ENCODE data around the gene TMEM91. TPM values are rescaled to one million over a fixed set of nuclear protein-coding genes. Genes with fewer than 3 reads are reported as not detected.
A peak's percentile ranks its signal among the peaks of the same experiment; 100 is the strongest.

The TMEM91 gene
- total and polyA plus RNA-seq, 2 experiments from 2014 or later = 27.5 to 51.8 TPM

GRCh38 chr19:41335467-41335866 is 40.9 kb upstream of the TMEM91 start:
- Histone ChIP-seq H3K9me3 (ENCODE audit: low read depth) (no peaks in the 10 kb centered on the region), H3K9me2 (replicated peaks; ENCODE audit: insufficient read depth) (no peaks in the 10 kb centered on the region), H3K36me3 (replicated peaks; ENCODE audit: insufficient read depth, low read depth) (no peaks in the 10 kb centered on the region), H4K20me1 (ENCODE audit: insufficient read depth, poor library complexity, severe bottlenecking) (no peaks in the 10 kb centered on the region), H3K4me1 (ENCODE audit: insufficient read depth) (no peaks in the 10 kb centered on the region), H3K79me2 (no peaks in the 10 kb centered on the region), H3K27ac (no peak overlapping the region), H3K27me3 (no peaks in the 10 kb centered on the region), H3K4me2 (no peak overlapping the region), H2AFZ (no peak overlapping the region), H3K4me3 (no peak overlapping the region)
- DNase-seq (ENCODE audit: low spot score) = no peak
- no peak for TF ChIP-seq EZH2phosphoT487 (IDR thresholded peaks at IDR 0.05; ENCODE audit: low read depth, severe bottlenecking, unreplicated experiment)
- no peak for TF ChIP-seq EZH2 (IDR thresholded peaks at IDR 0.05; ENCODE audit: borderline replicate concordance)
- TF ChIP-seq, protein P1, sequence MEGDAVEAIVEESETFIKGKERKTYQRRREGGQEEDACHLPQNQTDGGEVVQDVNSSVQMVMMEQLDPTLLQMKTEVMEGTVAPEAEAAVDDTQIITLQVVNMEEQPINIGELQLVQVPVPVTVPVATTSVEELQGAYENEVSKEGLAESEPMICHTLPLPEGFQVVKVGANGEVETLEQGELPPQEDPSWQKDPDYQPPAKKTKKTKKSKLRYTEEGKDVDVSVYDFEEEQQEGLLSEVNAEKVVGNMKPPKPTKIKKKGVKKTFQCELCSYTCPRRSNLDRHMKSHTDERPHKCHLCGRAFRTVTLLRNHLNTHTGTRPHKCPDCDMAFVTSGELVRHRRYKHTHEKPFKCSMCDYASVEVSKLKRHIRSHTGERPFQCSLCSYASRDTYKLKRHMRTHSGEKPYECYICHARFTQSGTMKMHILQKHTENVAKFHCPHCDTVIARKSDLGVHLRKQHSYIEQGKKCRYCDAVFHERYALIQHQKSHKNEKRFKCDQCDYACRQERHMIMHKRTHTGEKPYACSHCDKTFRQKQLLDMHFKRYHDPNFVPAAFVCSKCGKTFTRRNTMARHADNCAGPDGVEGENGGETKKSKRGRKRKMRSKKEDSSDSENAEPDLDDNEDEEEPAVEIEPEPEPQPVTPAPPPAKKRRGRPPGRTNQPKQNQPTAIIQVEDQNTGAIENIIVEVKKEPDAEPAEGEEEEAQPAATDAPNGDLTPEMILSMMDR (IDR thresholded peaks at IDR 0.05; ENCODE audit: poor library complexity) = no peak
- WGBS (ENCODE audit: low lambda C conversion rate, missing lambda C conversion rate) = 92% methylated on average over 10 of the region's 10 CpGs

- DNase-seq (ENCODE audit: low spot score) = no peak
- H3K4me2 ChIP-seq = no peak overlapping the region
- H3K4me3 ChIP-seq = no peak overlapping the region
- no peaks in the 10 kb centered on the region for H3K9me2 ChIP-seq (replicated peaks; ENCODE audit: insufficient read depth)
- no peak overlapping the region for H2AFZ ChIP-seq
- H3K4me1 ChIP-seq (ENCODE audit: insufficient read depth) = no peaks in the 10 kb centered on the region
- H3K79me2 ChIP-seq = no peaks in the 10 kb centered on the region
- no peak overlapping the region for H3K27ac ChIP-seq
- no peaks in the 10 kb centered on the region for H4K20me1 ChIP-seq (ENCODE audit: insufficient read depth, poor library complexity, severe bottlenecking)
- H3K36me3 ChIP-seq (replicated peaks; ENCODE audit: insufficient read depth, low read depth) = no peaks in the 10 kb centered on the region
- TF ChIP-seq EZH2 (IDR thresholded peaks at IDR 0.05; ENCODE audit: borderline replicate concordance) (no peak), EZH2phosphoT487 (IDR thresholded peaks at IDR 0.05; ENCODE audit: low read depth, severe bottlenecking, unreplicated experiment) (no peak)
- TF ChIP-seq, protein P1 (IDR thresholded peaks at IDR 0.05; ENCODE audit: poor library complexity) = no peak
- no peaks in the 10 kb centered on the region for H3K27me3 ChIP-seq
- WGBS (ENCODE audit: low lambda C conversion rate, missing lambda C conversion rate) = 96% methylated on average over 5 of the region's 5 CpGs
- no peaks in the 10 kb centered on the region for H3K9me3 ChIP-seq (ENCODE audit: low read depth)
Observed at GRCh38 chr19:41339936-41340335, 36.4 kb upstream of the TMEM91 start.

DNA sequence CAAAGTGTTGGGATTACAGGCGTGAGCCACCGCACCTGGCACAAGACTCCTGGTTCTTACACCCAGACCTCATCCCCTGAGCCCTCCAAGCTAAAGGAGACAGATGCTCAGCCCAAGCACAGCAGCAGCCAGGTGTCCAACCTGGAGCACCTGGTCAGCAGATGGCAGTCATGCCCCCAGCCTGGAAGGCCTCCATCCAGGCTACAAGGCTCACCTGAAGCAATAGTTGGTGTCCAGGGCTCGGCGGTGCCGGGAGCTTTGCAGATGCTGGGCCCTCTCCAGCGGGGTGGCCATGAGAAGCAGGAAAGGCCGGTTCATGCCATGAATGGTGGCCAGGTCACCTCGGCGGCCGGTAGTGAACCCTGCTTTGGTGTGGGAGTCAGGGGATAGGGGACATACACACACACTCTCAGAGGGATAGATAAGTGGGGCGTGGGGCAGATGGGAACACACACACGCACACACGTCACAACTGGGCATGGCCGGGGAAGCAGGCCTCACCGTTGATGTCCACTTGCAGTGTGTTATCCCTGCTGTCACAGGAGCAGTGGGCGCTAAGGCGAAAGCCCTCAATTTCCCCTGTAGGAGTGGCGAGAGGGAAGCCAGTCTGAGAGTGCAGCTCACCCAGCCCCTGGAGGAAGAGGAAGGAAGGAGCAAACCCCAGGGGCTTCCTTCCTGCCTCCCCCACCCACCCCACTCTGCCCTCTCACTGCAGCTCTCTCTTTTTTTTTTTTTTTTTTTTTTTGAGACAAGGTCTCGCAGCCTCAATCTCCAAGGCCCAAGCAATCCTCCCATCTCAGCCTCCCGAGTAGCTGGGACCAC is 34.5 kb upstream of the TMEM91 start:
- no peaks in the 10 kb centered on the region for H3K9me2 ChIP-seq (replicated peaks; ENCODE audit: insufficient read depth)
- DNase-seq (ENCODE audit: low spot score) = no peak
- H3K27me3 ChIP-seq = no peaks in the 10 kb centered on the region
- no peaks in the 10 kb centered on the region for H3K36me3 ChIP-seq (replicated peaks; ENCODE audit: insufficient read depth, low read depth)
- TF ChIP-seq EZH2 (IDR thresholded peaks at IDR 0.05; ENCODE audit: borderline replicate concordance) (no peak), EZH2phosphoT487 (IDR thresholded peaks at IDR 0.05; ENCODE audit: low read depth, severe bottlenecking, unreplicated experiment) (no peak)
- TF ChIP-seq, protein P1 (IDR thresholded peaks at IDR 0.05; ENCODE audit: poor library complexity) = peak; percentile 34
- H3K4me1 ChIP-seq (ENCODE audit: insufficient read depth) = no peaks in the 10 kb centered on the region
- no peak overlapping the region for H2AFZ ChIP-seq
- H3K4me3 ChIP-seq = no peak overlapping the region
- WGBS (ENCODE audit: low lambda C conversion rate, missing lambda C conversion rate) = 93% methylated on average over 17 of the region's 20 CpGs
- H3K9me3 ChIP-seq (ENCODE audit: low read depth) = no peaks in the 10 kb centered on the region
- no peaks in the 10 kb centered on the region for H3K79me2 ChIP-seq
- H4K20me1 ChIP-seq (ENCODE audit: insufficient read depth, poor library complexity, severe bottlenecking) = no peaks in the 10 kb centered on the region
- no peak overlapping the region for H3K4me2 ChIP-seq
- no peak overlapping the region for H3K27ac ChIP-seq
